Astrocyte of the cerebellum (primary cell): ENCODE data around the gene TNFSF4.

Experiments
- DNase-seq: peaks from one replicate; pipeline ENCODE4 v3.0.0-alpha.2; 2011; ENCODE audit warnings: low read depth
- H3K4me3 ChIP-seq: 2 replicates; pipeline ENCODE4 v1.5.1; 2011; ENCODE audit warnings: mild to moderate bottlenecking, low read depth, low read length, moderate library complexity
- in situ Hi-C: cut with HindIII; loops from 2 replicates; pipeline ENCODE4 v1.10.0; 2017; ENCODE audit warnings: low sequenced_read_pairs
- TF ChIP-seq, protein P1 (sequence below): IDR thresholded peaks from 2 replicates; pipeline ENCODE4 v1.5.1; 2012; ENCODE audit warnings: low read length, low read depth, moderate library complexity, mild to moderate bottlenecking; ENCODE audit errors: missing control alignments

TNFSF4 gene

GRCh38 chr1:173206816-173207568, at the start of gene TNFSF4:
TSS of gene TNFSF4 (minus strand) at chr1:173207331. CDS start at chr1:173207176, 155 bp downstream.
- no peak within 1 kb of the TSS for H3K4me3 ChIP-seq
- DNase-seq = no peak
- TF ChIP-seq, protein P1, sequence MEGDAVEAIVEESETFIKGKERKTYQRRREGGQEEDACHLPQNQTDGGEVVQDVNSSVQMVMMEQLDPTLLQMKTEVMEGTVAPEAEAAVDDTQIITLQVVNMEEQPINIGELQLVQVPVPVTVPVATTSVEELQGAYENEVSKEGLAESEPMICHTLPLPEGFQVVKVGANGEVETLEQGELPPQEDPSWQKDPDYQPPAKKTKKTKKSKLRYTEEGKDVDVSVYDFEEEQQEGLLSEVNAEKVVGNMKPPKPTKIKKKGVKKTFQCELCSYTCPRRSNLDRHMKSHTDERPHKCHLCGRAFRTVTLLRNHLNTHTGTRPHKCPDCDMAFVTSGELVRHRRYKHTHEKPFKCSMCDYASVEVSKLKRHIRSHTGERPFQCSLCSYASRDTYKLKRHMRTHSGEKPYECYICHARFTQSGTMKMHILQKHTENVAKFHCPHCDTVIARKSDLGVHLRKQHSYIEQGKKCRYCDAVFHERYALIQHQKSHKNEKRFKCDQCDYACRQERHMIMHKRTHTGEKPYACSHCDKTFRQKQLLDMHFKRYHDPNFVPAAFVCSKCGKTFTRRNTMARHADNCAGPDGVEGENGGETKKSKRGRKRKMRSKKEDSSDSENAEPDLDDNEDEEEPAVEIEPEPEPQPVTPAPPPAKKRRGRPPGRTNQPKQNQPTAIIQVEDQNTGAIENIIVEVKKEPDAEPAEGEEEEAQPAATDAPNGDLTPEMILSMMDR = no peak
- in situ Hi-C loops = no loop called here

- in situ Hi-C loops = no loop called here
- peak; percentile 28 for DNase-seq
- TF ChIP-seq, protein P1 = peak; percentile 72
- H3K4me3 ChIP-seq = no peak overlapping the region
Observed at GRCh38 chr1:173255214-173255813, 48.2 kb upstream of the TNFSF4 start.

DNA sequence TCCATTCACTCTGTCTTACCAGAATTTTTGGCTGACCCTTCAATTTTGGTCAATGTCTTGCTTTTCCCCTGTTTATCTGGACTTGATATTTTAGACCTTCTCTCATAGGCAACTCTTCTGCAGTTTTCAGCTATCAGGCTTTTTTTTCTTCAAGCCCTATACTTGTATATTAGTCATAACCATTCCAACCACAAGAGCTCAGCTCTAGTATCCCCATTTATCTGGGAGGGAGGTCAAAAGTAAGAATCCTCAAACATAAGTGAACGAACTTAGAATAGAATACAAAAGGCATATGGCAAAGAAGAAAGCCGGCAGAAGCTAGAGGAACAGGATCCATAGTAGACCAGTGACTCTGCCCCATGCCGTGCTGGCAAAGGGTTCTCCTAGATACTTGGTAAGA, 45.9 kb upstream of the TNFSF4 start:
- in situ Hi-C loops = no loop called here
- no peak for DNase-seq
- no peak overlapping the region for H3K4me3 ChIP-seq
- TF ChIP-seq, protein P1 = no peak

- TF ChIP-seq, protein P1 = no peak
- in situ Hi-C loops = no loop called here
- DNase-seq = no peak
- H3K4me3 ChIP-seq = no peak overlapping the region
Observed at GRCh38 chr1:173249349-173249748, 42.2 kb upstream of the TNFSF4 start.

DNA sequence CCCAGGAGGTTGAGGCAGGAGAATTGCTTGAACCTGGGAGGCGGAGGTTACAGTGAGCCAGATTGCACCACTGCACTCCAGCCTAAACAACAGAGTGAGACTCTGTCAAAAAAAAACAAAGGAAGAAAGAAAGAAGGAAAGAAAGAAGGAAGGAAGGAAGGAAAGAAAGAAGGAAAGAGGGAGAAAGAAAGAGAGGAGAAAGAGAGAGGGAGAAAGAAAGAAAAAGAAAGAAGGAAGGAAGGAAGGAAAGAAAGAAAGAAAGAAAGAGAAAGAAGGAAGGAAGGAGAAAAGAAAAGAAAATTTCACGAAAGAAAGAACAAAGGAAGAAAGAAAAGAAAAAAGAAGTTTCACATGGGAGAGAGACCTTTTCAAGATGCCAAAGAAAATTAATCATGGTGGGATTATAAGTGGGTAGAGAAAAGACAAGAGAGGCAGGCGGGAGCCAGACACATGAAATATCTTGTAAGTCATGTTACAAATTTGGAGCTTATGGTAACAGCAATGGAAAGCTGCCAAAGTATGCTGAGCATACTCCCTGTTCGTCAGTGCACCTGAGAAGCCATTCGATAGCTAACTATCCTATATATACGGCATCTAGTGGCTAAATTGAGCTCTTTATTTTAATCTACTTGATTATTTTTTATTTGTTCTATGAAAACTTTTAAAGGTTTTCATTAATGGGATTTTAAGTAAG, 41.3 kb upstream of the TNFSF4 start:
- no peak for DNase-seq
- TF ChIP-seq, protein P1 = no peak
- H3K4me3 ChIP-seq = no peak overlapping the region
- in situ Hi-C loops = no loop called here

DNA sequence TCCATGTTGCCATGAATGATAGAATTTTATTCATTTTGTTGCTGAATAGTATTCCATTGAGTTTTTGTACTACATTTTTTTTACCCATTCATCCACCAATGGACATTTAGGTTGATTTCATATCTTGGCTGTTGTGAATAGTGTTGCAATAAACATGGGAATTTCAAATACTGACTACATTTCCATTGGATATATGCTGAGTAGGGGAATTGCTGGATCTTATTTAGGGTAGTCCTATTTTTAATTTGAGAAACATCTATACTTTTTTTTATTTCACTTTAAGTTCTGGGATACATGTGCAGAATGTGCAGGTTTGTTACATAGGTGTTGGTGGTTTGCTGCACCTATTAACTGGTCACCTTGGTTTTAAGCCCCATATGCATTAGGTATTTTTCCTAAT, 38.8 kb upstream of the TNFSF4 start:
- TF ChIP-seq, protein P1 = no peak
- no peak overlapping the region for H3K4me3 ChIP-seq
- no peak for DNase-seq
- in situ Hi-C loops = no loop called here
